GM18951 (cell line): Measurements from ENCODE around the gene HLA-DQB2.
"Not testable (repeated sequence)": the region's sequence is repeated elsewhere in the genome, so short reads cannot be mapped to it uniquely, and the experiment has no call there.

Experiments
- POLR2A ChIP-seq: IDR thresholded peaks from 4 replicates; pipeline ENCODE4 v1.6.1; 2011; ENCODE audit warnings: mild to moderate bottlenecking; ENCODE audit not compliant: insufficient read length, insufficient read depth; ENCODE audit errors: extremely low read depth
- in situ Hi-C: fragments of 300-500 bp; cut with MboI; formaldehyde crosslinking; loops from one replicate; pipeline ENCODE4 v1.12.0; 2022; ENCODE audit warnings: low sequenced_read_pairs, mixed read lengths, inconsistent platforms; ENCODE audit not compliant: unreplicated experiment

Gene HLA-DQB2

GRCh38 chr6:32775071-32775470 lies 11.7 kb upstream of the HLA-DQB2 start:
- in situ Hi-C loops: no loop called here
- TF ChIP-seq POLR2A: no peak

GRCh38 chr6:32774426-32774825 lies 11.1 kb upstream of the HLA-DQB2 start:
- in situ Hi-C loops: no loop called here
- no peak for TF ChIP-seq POLR2A

GRCh38 chr6:32772656-32773055 lies 9.3 kb upstream of the HLA-DQB2 start:
- in situ Hi-C loops: no loop called here

GRCh38 chr6:32764048-32764447 lies 716 bp upstream of the HLA-DQB2 start:
- in situ Hi-C loops: loop anchor here (5.0 kb wide), 1 partner anchor 102 kb away; no protein-coding TSS in a partner anchor
- no peak for TF ChIP-seq POLR2A

More at GRCh38 chr6:32772656-32773055, 9.3 kb upstream of the HLA-DQB2 start:
- no peak for TF ChIP-seq POLR2A

GRCh38 chr6:32761548-32761947 lies 1.8 kb downstream of the HLA-DQB2 start:
- in situ Hi-C loops: loop anchor here (5.0 kb wide), 1 partner anchor 99 kb away; no protein-coding TSS in a partner anchor

GRCh38 chr6:32761072-32761471 lies 2.3 kb downstream of the HLA-DQB2 start:
- in situ Hi-C loops: loop anchor here (5.0 kb wide), 1 partner anchor 99 kb away; no protein-coding TSS in a partner anchor
- no peak for TF ChIP-seq POLR2A

More at GRCh38 chr6:32761548-32761947, 1.8 kb downstream of the HLA-DQB2 start:
- no peak for TF ChIP-seq POLR2A

GRCh38 chr6:32759669-32760068 lies 3.7 kb downstream of the HLA-DQB2 start:
- in situ Hi-C loops: loop anchor here (5.0 kb wide), 1 partner anchor 97 kb away; no protein-coding TSS in a partner anchor
- TF ChIP-seq POLR2A: no peak

GRCh38 chr6:32752580-32752979 lies 10.8 kb downstream of the HLA-DQB2 start:
- in situ Hi-C loops: no loop called here

DNA sequence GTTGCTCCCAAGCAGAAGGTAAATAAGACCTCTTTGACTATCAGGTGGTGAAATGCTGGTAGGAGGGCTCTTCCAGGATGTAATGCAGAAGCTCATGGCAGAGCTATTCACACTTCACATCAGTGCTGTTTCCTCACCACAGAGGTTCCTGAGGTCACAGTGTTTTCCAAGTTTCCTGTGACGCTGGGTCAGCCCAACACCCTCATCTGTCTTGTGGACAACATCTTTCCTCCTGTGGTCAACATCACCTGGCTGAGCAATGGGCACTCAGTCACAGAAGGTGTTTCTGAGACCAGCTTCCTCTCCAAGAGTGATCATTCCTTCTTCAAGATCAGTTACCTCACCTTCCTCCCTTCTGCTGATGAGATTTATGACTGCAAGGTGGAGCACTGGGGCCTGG lies 17.7 kb downstream of the HLA-DQB2 start:
- in situ Hi-C loops: not testable (repeated sequence)

More at GRCh38 chr6:32752580-32752979, 10.8 kb downstream of the HLA-DQB2 start:
- TF ChIP-seq POLR2A: no peak

- in situ Hi-C loops: loop anchor here (5.0 kb wide), 1 partner anchor 107 kb away; the partner anchor contains the start of gene HLA-DQA1
- TF ChIP-seq POLR2A: no peak
Observed at GRCh38 chr6:32744776-32745175, 18.6 kb downstream of the HLA-DQB2 start.

DNA sequence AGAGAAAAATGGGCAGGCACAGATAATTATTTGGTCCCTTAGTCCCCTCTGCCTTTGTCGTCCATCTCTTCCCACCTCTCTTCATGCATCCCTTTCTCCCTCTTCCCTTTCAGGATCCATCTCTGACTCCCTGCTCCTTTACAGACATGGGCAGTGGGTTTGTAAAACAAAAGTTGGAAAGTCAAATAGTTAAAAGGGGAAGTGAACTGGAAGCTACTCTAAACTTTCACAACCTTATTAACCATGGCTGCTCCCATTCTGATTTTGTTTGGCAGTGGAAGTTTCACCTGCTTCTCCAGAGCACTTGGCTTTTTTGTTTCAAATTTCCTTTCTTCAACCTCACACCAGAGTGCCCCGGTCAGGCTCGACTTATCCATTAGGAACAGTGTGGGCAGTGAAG lies 21.0 kb downstream of the HLA-DQB2 start:
- no peak for TF ChIP-seq POLR2A
- in situ Hi-C loops: loop anchor here (5.0 kb wide), 1 partner anchor 105 kb away; the partner anchor contains the start of gene HLA-DQA1

GRCh38 chr6:32741031-32741960 lies 22.0 kb downstream of the HLA-DQB2 start, which contains the start of gene HLA-DQA2:
Gene HLA-DQA2 (plus strand): TSS chr6:32741391. CDS start chr6:32741444, 53 bp downstream.
- TF ChIP-seq POLR2A: peak; percentile 41
- in situ Hi-C loops: loop anchor here (5.0 kb wide), 1 partner anchor 104 kb away; the partner anchor contains the start of gene HLA-DQA1

DNA sequence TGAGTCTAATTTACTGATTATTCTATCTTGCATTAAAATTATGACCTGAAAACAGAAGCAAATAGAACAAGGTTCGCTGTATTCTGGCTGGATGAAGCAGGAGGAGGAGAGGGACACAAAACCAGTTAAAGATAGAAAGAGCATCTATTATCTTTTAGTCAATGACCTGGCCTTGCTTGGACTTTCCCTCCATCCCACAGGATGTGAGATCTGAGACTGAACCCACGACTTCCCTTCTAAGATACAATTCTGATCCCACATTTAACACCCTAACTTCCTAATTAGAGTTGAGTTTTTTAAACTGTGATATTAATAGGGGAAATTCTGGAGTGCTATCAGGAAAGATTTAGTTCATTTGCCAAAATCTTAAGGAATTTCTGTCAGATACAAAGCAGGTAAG lies 25.2 kb downstream of the HLA-DQB2 start:
- no peak for TF ChIP-seq POLR2A
- in situ Hi-C loops: no loop called here
